HEK293T (cell line): ENCODE results near the gene KRTAP2-3.

Experiments
- ARNT ChIP-seq: fragments of 450-650 bp; IDR thresholded peaks from 2 replicates; pipeline ENCODE4 v1.6.1; 2017; ENCODE audit warnings: mild to moderate bottlenecking
- BHLHE40 ChIP-seq: fragments of 450-650 bp; IDR thresholded peaks from 2 replicates; pipeline ENCODE4 v1.6.1; 2016; ENCODE audit warnings: mild to moderate bottlenecking, moderate library complexity, borderline replicate concordance
- CTBP1 ChIP-seq: fragments of 450-650 bp; IDR thresholded peaks from 2 replicates; pipeline ENCODE4 v1.6.1; 2016; ENCODE audit warnings: borderline replicate concordance
- FOXA1 ChIP-seq: fragments of 450-650 bp; IDR thresholded peaks from 2 replicates; pipeline ENCODE4 v1.6.1; 2016; ENCODE audit warnings: mild to moderate bottlenecking
- FOXK2 ChIP-seq: fragments of 450-650 bp; IDR thresholded peaks from 2 replicates; pipeline ENCODE4 v1.6.1; 2016; ENCODE audit warnings: mild to moderate bottlenecking
- FOXM1 ChIP-seq: fragments of 450-650 bp; IDR thresholded peaks from 2 replicates; pipeline ENCODE4 v1.6.1; 2017; ENCODE audit warnings: mild to moderate bottlenecking, borderline replicate concordance
- LEF1 ChIP-seq: fragments of 450-650 bp; IDR thresholded peaks from 2 replicates; pipeline ENCODE4 v1.6.1; 2017; ENCODE audit warnings: mild to moderate bottlenecking, borderline replicate concordance
- NFRKB ChIP-seq: fragments of 450-650 bp; IDR thresholded peaks from 2 replicates; pipeline ENCODE4 v1.6.1; 2016; ENCODE audit warnings: mild to moderate bottlenecking, moderate library complexity
- PKNOX1 ChIP-seq: fragments of 450-650 bp; IDR thresholded peaks from 2 replicates; pipeline ENCODE4 v1.6.1; 2016
- SP1 ChIP-seq: fragments of 450-650 bp; IDR thresholded peaks from 2 replicates; pipeline ENCODE4 v1.6.1; 2017
- SUZ12 ChIP-seq: fragments of 450-650 bp; IDR thresholded peaks from 2 replicates; pipeline ENCODE4 v1.6.1; 2016; ENCODE audit warnings: mild to moderate bottlenecking
- TARDBP ChIP-seq: fragments of 450-650 bp; IDR thresholded peaks from 2 replicates; pipeline ENCODE4 v1.6.1; 2016
- ZNF384 ChIP-seq: fragments of 450-650 bp; IDR thresholded peaks from 2 replicates; pipeline ENCODE4 v1.6.1; 2016

DNA sequence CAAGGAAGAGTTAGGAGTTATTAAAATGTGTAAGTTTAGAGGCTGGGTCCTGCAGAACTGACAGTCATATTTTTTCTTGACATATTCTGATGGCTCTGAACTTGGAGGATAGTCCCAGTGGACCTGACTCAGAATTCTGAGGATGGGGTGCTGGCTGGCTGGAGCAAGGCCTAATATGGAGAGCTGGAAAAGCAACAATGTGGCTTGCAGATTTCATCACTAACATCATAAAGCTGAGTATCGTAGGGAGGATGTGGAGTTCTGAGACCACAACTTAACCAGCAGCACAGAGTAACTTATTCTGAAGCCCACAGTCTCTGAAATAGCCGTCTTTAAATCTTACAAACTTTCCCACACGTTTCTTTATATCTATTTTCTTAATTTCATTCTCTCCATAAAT is 35.2 kb downstream of the KRTAP2-3 start:
- no peak for TF ChIP-seq FOXK2
- TF ChIP-seq SP1 = no peak
- no peak for TF ChIP-seq SUZ12
- no peak for TF ChIP-seq NFRKB
- no peak for TF ChIP-seq CTBP1
- TF ChIP-seq FOXM1 = no peak
- TF ChIP-seq BHLHE40 = no peak
- no peak for TF ChIP-seq ZNF384
- no peak for TF ChIP-seq PKNOX1
- TF ChIP-seq TARDBP = no peak
- no peak for TF ChIP-seq FOXA1
- TF ChIP-seq LEF1 = no peak
- no peak for TF ChIP-seq ARNT
